Measurements from ENCODE around the gene AGAP1. TPM values are rescaled to one million over a fixed set of nuclear protein-coding genes. Genes with fewer than 3 reads are reported as not detected.

The AGAP1 gene
- total RNA-seq, 1 experiment from 2014 or later: 56.4 TPM

- Mint-ChIP-seq H3K27me3 (ENCODE audit: unreplicated experiment) (peaks cover 29% of the 10 kb centered on the region), H3K27ac (ENCODE audit: unreplicated experiment) (no peak overlapping the region), H3K36me3 (ENCODE audit: insufficient read depth, unreplicated experiment) (peaks cover under 1% of the 10 kb centered on the region), H3K9me3 (ENCODE audit: low read depth, unreplicated experiment) (no peaks in the 10 kb centered on the region), H3K4me3 (ENCODE audit: low read depth, unreplicated experiment) (no peak overlapping the region), H3K4me1 (ENCODE audit: low read depth, unreplicated experiment) (no peaks in the 10 kb centered on the region)
- intact Hi-C loops (cut with micrococcal nuclease; ENCODE audit: unreplicated experiment): no loop called here
- BruUV-seq (replicated peaks): no TSS peak
- TF ChIP-seq CTCF (IDR thresholded peaks at IDR 0.05; ENCODE audit: unreplicated experiment): no peak
- CTCF ChIA-PET: no interaction called here
- no peak for DNase-seq
These were observed 666.7 kb downstream of the AGAP1 start for GRCh38 chr2:236160366-236161081.

- Mint-ChIP-seq H3K36me3 (ENCODE audit: insufficient read depth, unreplicated experiment) (peaks cover 5% of the 10 kb centered on the region), H3K4me1 (ENCODE audit: low read depth, unreplicated experiment) (no peaks in the 10 kb centered on the region), H3K9me3 (ENCODE audit: low read depth, unreplicated experiment) (no peaks in the 10 kb centered on the region), H3K27ac (ENCODE audit: unreplicated experiment) (no peak overlapping the region), H3K4me3 (ENCODE audit: low read depth, unreplicated experiment) (no peak overlapping the region), H3K27me3 (ENCODE audit: unreplicated experiment) (peaks cover 29% of the 10 kb centered on the region)
- DNase-seq: no peak
- intact Hi-C loops (cut with micrococcal nuclease; ENCODE audit: unreplicated experiment): no loop called here
- CTCF ChIA-PET: no interaction called here
- TF ChIP-seq CTCF (IDR thresholded peaks at IDR 0.05; ENCODE audit: unreplicated experiment): no peak
- BruUV-seq (replicated peaks): no TSS peak
These were observed 667.2 kb downstream of the AGAP1 start for GRCh38 chr2:236161082-236161462.

GRCh38 chr2:236161531-236161930 is 667.7 kb downstream of the AGAP1 start:
- Mint-ChIP-seq H3K4me1 (ENCODE audit: low read depth, unreplicated experiment) (no peaks in the 10 kb centered on the region), H3K27ac (ENCODE audit: unreplicated experiment) (no peak overlapping the region), H3K4me3 (ENCODE audit: low read depth, unreplicated experiment) (no peak overlapping the region), H3K27me3 (ENCODE audit: unreplicated experiment) (peaks cover 29% of the 10 kb centered on the region), H3K9me3 (ENCODE audit: low read depth, unreplicated experiment) (no peaks in the 10 kb centered on the region), H3K36me3 (ENCODE audit: insufficient read depth, unreplicated experiment) (peaks cover 8% of the 10 kb centered on the region)
- no peak for TF ChIP-seq CTCF (IDR thresholded peaks at IDR 0.05; ENCODE audit: unreplicated experiment)
- no TSS peak for BruUV-seq (replicated peaks)
- no peak for DNase-seq
- CTCF ChIA-PET: interaction anchor here (1.4 kb wide), 1 partner anchor 9 kb away, joined by 4 read pairs; no protein-coding TSS in a partner anchor
- intact Hi-C loops (cut with micrococcal nuclease; ENCODE audit: unreplicated experiment): no loop called here

GRCh38 chr2:236162031-236162845 is 668.4 kb downstream of the AGAP1 start:
- H3K4me3 Mint-ChIP-seq (ENCODE audit: low read depth, unreplicated experiment): no peak overlapping the region
- H3K27me3 Mint-ChIP-seq (ENCODE audit: unreplicated experiment): peaks cover 26% of the 10 kb centered on the region
- TF ChIP-seq CTCF (IDR thresholded peaks at IDR 0.05; ENCODE audit: unreplicated experiment): no peak
- no peak for DNase-seq
- H3K36me3 Mint-ChIP-seq (ENCODE audit: insufficient read depth, unreplicated experiment): peaks cover 15% of the 10 kb centered on the region
- CTCF ChIA-PET: interaction anchor here (1.4 kb wide), 1 partner anchor 9 kb away, joined by 4 read pairs; no protein-coding TSS in a partner anchor
- no peak overlapping the region for H3K27ac Mint-ChIP-seq (ENCODE audit: unreplicated experiment)
- no peaks in the 10 kb centered on the region for H3K9me3 Mint-ChIP-seq (ENCODE audit: low read depth, unreplicated experiment)
- no peaks in the 10 kb centered on the region for H3K4me1 Mint-ChIP-seq (ENCODE audit: low read depth, unreplicated experiment)
- no TSS peak for BruUV-seq (replicated peaks)
- intact Hi-C loops (cut with micrococcal nuclease; ENCODE audit: unreplicated experiment): no loop called here

Data from Calu3 (cell line).